Chondrocyte (in vitro differentiated cells): Measurements from ENCODE around the gene HSD3B2. TPM values are rescaled to one million over a fixed set of nuclear protein-coding genes. Genes with fewer than 3 reads are reported as not detected.

Source experiments
- DNase-seq: peaks from one replicate; pipeline ENCODE4 v3.0.0; 2021; ENCODE audit warnings: mixed read lengths, low spot score
- H3K27ac Mint-ChIP-seq: one replicate; pipeline ENCODE4 v1.8.0; 2021; ENCODE audit warnings: mild to moderate bottlenecking, moderate library complexity, mixed read lengths; ENCODE audit not compliant: unreplicated experiment
- H3K27me3 Mint-ChIP-seq: 2 replicates; pipeline ENCODE4 v1.8.0; 2021; ENCODE audit warnings: low read depth, mixed read lengths
- H3K36me3 Mint-ChIP-seq: 2 replicates; pipeline ENCODE4 v1.8.0; 2021; ENCODE audit warnings: low read depth, mixed read lengths
- H3K4me1 Mint-ChIP-seq: 2 replicates; pipeline ENCODE4 v1.8.0; 2021; ENCODE audit warnings: low read depth, mild to moderate bottlenecking, mixed read lengths
- H3K4me3 Mint-ChIP-seq: one replicate; pipeline ENCODE4 v1.8.0; 2021; ENCODE audit warnings: mild to moderate bottlenecking, moderate library complexity, mixed read lengths; ENCODE audit not compliant: unreplicated experiment
- H3K9me3 Mint-ChIP-seq: 2 replicates; pipeline ENCODE4 v1.8.0; 2021; ENCODE audit warnings: low read depth, mixed read lengths
- CTCF ChIP-seq: fragments of 200-600 bp; sonication (generic); IDR thresholded peaks from 2 replicates; pipeline ENCODE4 v1.5.0; 2021; ENCODE audit warnings: antibody characterized with exemption, mild to moderate bottlenecking, moderate library complexity
- long read RNA-seq: library from polyadenylated mRNA; stranded (forward); transcript quantifications from one replicate; pipeline ENCODE4 v2.0.0, GENCODE V29; 2021
- total RNA-seq: library from RNA; stranded (reverse); gene quantifications from 3 replicates; pipeline ENCODE4 v1.2.1, GENCODE V29; 2021

The HSD3B2 gene
- not detected in 3 replicates for total RNA-seq
- long read RNA-seq: 0 reads

DNA sequence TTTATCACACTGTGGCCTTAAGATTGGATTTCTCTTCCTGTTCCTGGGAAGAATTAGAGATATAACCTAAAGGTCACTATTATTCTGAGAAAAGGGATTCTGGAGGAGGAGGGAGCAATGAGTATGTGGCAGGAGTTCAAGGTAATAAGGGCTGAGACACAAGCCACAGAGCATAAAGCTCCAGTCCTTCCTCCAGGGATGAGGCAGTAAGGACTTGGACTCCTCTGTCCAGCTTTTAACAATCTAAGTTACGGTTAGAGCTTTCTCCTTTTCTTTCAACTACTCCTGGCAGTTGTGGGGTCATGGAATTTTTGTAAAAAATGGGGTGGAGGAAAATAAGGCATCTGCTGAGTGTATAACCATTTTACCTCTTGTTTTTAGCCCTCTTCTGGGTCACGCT is at the start of gene HSD3B2:
TSS of gene HSD3B2 (plus strand) at position 201 of the 400 bp plus-strand sequence. CDS start 270 bp downstream, outside the sequence.
- Mint-ChIP-seq H3K36me3 (no peaks in the 10 kb centered on the region), H3K27ac (no peak within 1 kb of the TSS), H3K27me3 (peaks cover 6% of the 10 kb centered on the region), H3K4me3 (no peak within 1 kb of the TSS), H3K9me3 (no peaks in the 10 kb centered on the region), H3K4me1 (peaks cover 24% of the 10 kb centered on the region)
- no peak for DNase-seq
- TF ChIP-seq CTCF: no peak

DNA sequence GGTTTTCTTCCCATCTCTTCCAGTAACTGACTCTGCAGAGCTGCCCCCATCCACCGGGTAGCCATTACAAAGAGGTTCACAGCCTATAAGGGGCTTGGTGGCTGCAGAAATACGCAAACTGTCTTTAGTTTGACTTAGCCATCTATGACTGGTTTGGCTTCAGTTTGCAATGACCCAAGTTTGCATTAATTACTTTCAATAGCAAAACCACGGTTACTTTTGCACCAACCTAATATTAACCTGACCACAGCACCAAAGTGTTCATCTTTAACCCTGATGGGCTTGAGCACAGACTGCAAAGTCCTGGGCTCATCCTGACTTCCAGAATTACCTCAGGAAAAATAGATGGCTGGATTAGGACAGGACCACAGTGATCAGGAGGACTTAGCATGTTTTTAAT is 48.5 kb upstream of the HSD3B2 start:
- Mint-ChIP-seq H3K36me3 (no peaks in the 10 kb centered on the region), H3K27ac (no peak overlapping the region)
- DNase-seq: no peak

GRCh38 chr1:119367432-119368124 is 47.4 kb upstream of the HSD3B2 start:
- H3K4me1 Mint-ChIP-seq: peaks cover 12% of the 10 kb centered on the region
- peaks cover 22% of the 10 kb centered on the region for H3K27me3 Mint-ChIP-seq
- H3K36me3 Mint-ChIP-seq: no peaks in the 10 kb centered on the region
- DNase-seq: no peak
- peak; percentile 98 for TF ChIP-seq CTCF
- no peak overlapping the region for H3K4me3 Mint-ChIP-seq
- no peaks in the 10 kb centered on the region for H3K9me3 Mint-ChIP-seq
- no peak overlapping the region for H3K27ac Mint-ChIP-seq

More for the DNA sequence above, 48.5 kb upstream of the HSD3B2 start:
- peaks cover 12% of the 10 kb centered on the region for H3K4me1 Mint-ChIP-seq
- H3K4me3 Mint-ChIP-seq: no peak overlapping the region
- no peak for TF ChIP-seq CTCF
- peaks cover 30% of the 10 kb centered on the region for H3K27me3 Mint-ChIP-seq
- no peaks in the 10 kb centered on the region for H3K9me3 Mint-ChIP-seq

DNA sequence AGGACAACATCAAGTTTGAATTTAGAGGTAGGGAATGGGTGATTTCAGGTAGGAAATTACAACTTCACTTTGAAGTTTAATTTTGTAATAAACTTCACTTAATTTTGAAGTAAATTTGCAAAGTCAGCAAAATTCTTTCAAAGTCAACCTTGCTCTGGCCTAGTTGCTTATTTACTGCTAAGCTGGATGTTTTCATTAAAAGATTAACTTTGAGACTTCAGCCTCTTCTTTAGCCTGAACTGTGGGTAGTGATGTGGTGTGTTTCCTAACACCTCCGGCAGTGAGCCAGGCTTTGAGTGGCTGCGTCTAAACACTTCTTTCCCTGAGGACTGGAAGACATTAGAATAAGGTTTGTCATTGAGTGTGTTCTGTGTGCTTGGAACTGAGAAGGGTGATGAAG is 46.4 kb upstream of the HSD3B2 start, which contains the start of gene HAO2:
TSS of gene HAO2 (plus strand) at position 232 of the 400 bp plus-strand sequence. CDS start 12,301 bp downstream, outside the sequence.
- peaks cover 16% of the 10 kb centered on the region for H3K4me1 Mint-ChIP-seq
- no peak for TF ChIP-seq CTCF
- no peaks in the 10 kb centered on the region for H3K36me3 Mint-ChIP-seq
- no peak for DNase-seq
- no peak within 1 kb of the TSS for H3K4me3 Mint-ChIP-seq
- peaks cover 22% of the 10 kb centered on the region for H3K27me3 Mint-ChIP-seq
- H3K27ac Mint-ChIP-seq: no peak within 1 kb of the TSS
- H3K9me3 Mint-ChIP-seq: no peaks in the 10 kb centered on the region

- no peak for TF ChIP-seq CTCF
- Mint-ChIP-seq H3K27ac (no peak overlapping the region), H3K27me3 (peaks cover 25% of the 10 kb centered on the region), H3K4me1 (peaks cover 21% of the 10 kb centered on the region), H3K36me3 (no peaks in the 10 kb centered on the region), H3K9me3 (no peaks in the 10 kb centered on the region), H3K4me3 (no peak overlapping the region)
- no peak for DNase-seq
These were observed 44.2 kb upstream of the HSD3B2 start for GRCh38 chr1:119370748-119371147.
